T-cell (primary cell): ENCODE results near the gene C1GALT1. TPM values are rescaled to one million over a fixed set of nuclear protein-coding genes. Genes with fewer than 3 reads are reported as not detected.
"Not testable (repeated sequence)": the region's sequence is repeated elsewhere in the genome, so short reads cannot be mapped to it uniquely, and the experiment has no call there.

ENCODE experiments used
- ATAC-seq, 4 experiments: fragments of 200-7000 bp in 3 of 4; fragments of 150-1000 bp in 1 of 4; cut with Tn5 transposase; replicated peaks in 1 of 4; 1 replicate in 3 of 4; 2 replicates in 1 of 4; pipeline ENCODE4 v1.10.0; 2021; ENCODE audit warnings: moderate library complexity in 3 of 4, mild to moderate bottlenecking in 2 of 4, moderate number of reproducible peaks in 1 of 4
- CTCF ChIA-PET, 2 donors: fragments of 300-600 bp; sonication (Branson Sonifier 250); formaldehyde crosslinking; loops; one replicate each; lab custom pipeline; 2022; ENCODE audit warnings: antibody characterized with exemption in 2 of 2; lab: Charles Lee
- POLR2A ChIA-PET, 2 donors: fragments of 300-600 bp; sonication (Branson Sonifier 250); formaldehyde crosslinking; loops; one replicate each; lab custom pipeline; 2022; ENCODE audit warnings: antibody characterized with exemption in 2 of 2; lab: Charles Lee
- DNase-seq, 35 experiments: peaks; one replicate each; pipeline versions ENCODE4 v3.0.0 to v3.0.0-alpha.2; 2013 to 2023
- H3K27ac ChIP-seq: one replicate; pipeline ENCODE4 v1.5.1; 2013; ENCODE audit warnings: low read length
- H3K27me3 ChIP-seq, 2 experiments: replicated peaks in 1 of 2; 1 replicate in 1 of 2; 2 replicates in 1 of 2; pipeline versions ENCODE4 v1.6.1 to v1.7.0; 2013; ENCODE audit warnings: low read length in 1 of 2, mixed read lengths in 1 of 2; ENCODE audit not compliant: control insufficient read depth in 2 of 2, insufficient read depth in 2 of 2; ENCODE audit errors: extremely low read depth in 1 of 2
- H3K36me3 ChIP-seq, 2 donors: 1 replicate in 1 of 2; 2 replicates in 1 of 2; pipeline versions ENCODE4 v1.6.1 to v1.7.0; 2013; ENCODE audit warnings: low read length in 1 of 2; ENCODE audit not compliant: control insufficient read depth in 2 of 2, insufficient read depth in 1 of 2; ENCODE audit errors: extremely low read depth in 1 of 2
- H3K4me1 ChIP-seq, 2 experiments: 1 replicate in 1 of 2; 2 replicates in 1 of 2; pipeline versions ENCODE4 v1.6.1 to v1.7.0; 2013; ENCODE audit warnings: low read length in 2 of 2, mixed read lengths in 1 of 2; ENCODE audit not compliant: insufficient read depth in 2 of 2, control insufficient read depth in 1 of 2; ENCODE audit errors: extremely low read depth in 1 of 2
- H3K4me3 ChIP-seq, 2 donors: 1 replicate in 1 of 2; 2 replicates in 1 of 2; pipeline versions ENCODE4 v1.5.1 to v1.7.0; 2013; ENCODE audit warnings: mild to moderate bottlenecking in 2 of 2, low read length in 1 of 2, moderate library complexity in 1 of 2; ENCODE audit not compliant: control insufficient read depth in 1 of 2; ENCODE audit errors: extremely low read depth in 1 of 2
- H3K9me3 ChIP-seq: 2 replicates; pipeline ENCODE4 v1.7.0; 2013
- H3K27ac Mint-ChIP-seq, 2 donors: one replicate each; pipeline ENCODE4 v1.8.0; 2020 to 2021; ENCODE audit warnings: mild to moderate bottlenecking in 2 of 2, mixed read lengths in 2 of 2
- H3K27me3 Mint-ChIP-seq, 2 donors: one replicate each; pipeline ENCODE4 v1.8.0; 2021 to 2022; ENCODE audit warnings: mixed read lengths in 2 of 2
- H3K36me3 Mint-ChIP-seq: one replicate; pipeline ENCODE4 v1.8.0; 2021; ENCODE audit warnings: mixed read lengths
- H3K4me1 Mint-ChIP-seq, 3 donors: one replicate each; pipeline ENCODE4 v1.8.0; 2020 to 2022; ENCODE audit warnings: mixed read lengths in 3 of 3, mild to moderate bottlenecking in 1 of 3
- H3K4me3 Mint-ChIP-seq, 3 donors: one replicate each; pipeline ENCODE4 v1.8.0; 2020 to 2022; ENCODE audit warnings: mild to moderate bottlenecking in 3 of 3, mixed read lengths in 3 of 3, moderate library complexity in 3 of 3
- H3K9me3 Mint-ChIP-seq, 3 donors: one replicate each; pipeline ENCODE4 v1.8.0; 2020 to 2022; ENCODE audit warnings: mixed read lengths in 3 of 3
- WGBS: methylation state at CpG from one replicate; pipeline ENCODE4 v1.1.5; 2013; ENCODE audit warnings: missing lambda C conversion rate; ENCODE audit not compliant: insufficient coverage; 5-methylcytosine and 5-hydroxymethylcytosine counted together
- total RNA-seq, 35 experiments: library from RNA in 6 of 35; stranded (reverse) in 6 of 35; fragments of 120-200 nt in 1 of 35; gene quantifications; one replicate each; pipeline versions ENCODE4 v1.2.1 to v1.2.4 and lab custom pipeline; 2013 to 2026

Gene C1GALT1
- total RNA-seq, 5 donors from 2014 or later (not counting 1 experiment from before 2014, with no cell fraction given) = 32.9 to 45.0 (median 44.0) TPM

DNA sequence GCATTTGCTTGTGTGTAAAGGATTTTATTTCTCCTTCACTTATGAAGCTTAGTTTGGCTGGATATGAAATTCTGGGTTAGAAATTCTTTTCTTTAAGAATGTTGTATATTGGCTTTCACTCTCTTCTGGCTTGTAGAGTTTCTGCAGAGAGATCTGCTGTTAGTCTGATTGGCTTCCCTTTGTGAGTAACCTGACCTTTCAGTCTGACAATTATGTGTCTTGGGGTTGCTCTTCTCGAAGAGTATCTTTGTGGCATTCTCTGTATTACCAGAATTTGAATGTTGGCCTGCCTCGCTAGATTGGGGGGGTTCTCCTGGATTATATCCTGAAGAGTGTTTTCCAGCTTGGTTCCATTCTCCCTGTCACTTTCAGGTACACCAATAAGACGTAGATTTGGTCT lies 17.9 kb downstream of the C1GALT1 start:
- not testable (repeated sequence) for H3K27ac ChIP-seq, H3K36me3 ChIP-seq, DNase-seq, H3K9me3 ChIP-seq, H3K4me3 ChIP-seq, ATAC-seq, H3K27me3 Mint-ChIP-seq, H3K27me3 ChIP-seq
- CTCF ChIA-PET = interaction anchor here in 1 of 2 donors (0.7 to 1.7 kb wide), 2 partner anchors 17 to 18 kb away, joined by 3 to 4 read pairs; partner anchors contain the start of gene C1GALT1
- Mint-ChIP-seq H3K36me3 (peaks cover 24% of the 10 kb centered on the region), H3K27ac (peak overlapping the region; percentile 20 to 87), H3K4me3 (peak overlapping the region in 1 of 3 donors; percentile 74), H3K9me3 (peaks cover 4 to 15% (median 6%) of the 10 kb centered on the region in 3 donors), H3K4me1 (peaks cover 83 to 95% (median 92%) of the 10 kb centered on the region in 3 donors)
- WGBS = 100% methylated on average over 1 of the region's 3 CpGs
- H3K4me1 ChIP-seq = peaks cover 15 to 23% of the 10 kb centered on the region in 2 experiments
- POLR2A ChIA-PET = interaction anchor here in 1 of 2 donors (1.0 kb wide), 1 partner anchor 375 kb away, joined by 3 read pairs; no protein-coding TSS in a partner anchor

DNA sequence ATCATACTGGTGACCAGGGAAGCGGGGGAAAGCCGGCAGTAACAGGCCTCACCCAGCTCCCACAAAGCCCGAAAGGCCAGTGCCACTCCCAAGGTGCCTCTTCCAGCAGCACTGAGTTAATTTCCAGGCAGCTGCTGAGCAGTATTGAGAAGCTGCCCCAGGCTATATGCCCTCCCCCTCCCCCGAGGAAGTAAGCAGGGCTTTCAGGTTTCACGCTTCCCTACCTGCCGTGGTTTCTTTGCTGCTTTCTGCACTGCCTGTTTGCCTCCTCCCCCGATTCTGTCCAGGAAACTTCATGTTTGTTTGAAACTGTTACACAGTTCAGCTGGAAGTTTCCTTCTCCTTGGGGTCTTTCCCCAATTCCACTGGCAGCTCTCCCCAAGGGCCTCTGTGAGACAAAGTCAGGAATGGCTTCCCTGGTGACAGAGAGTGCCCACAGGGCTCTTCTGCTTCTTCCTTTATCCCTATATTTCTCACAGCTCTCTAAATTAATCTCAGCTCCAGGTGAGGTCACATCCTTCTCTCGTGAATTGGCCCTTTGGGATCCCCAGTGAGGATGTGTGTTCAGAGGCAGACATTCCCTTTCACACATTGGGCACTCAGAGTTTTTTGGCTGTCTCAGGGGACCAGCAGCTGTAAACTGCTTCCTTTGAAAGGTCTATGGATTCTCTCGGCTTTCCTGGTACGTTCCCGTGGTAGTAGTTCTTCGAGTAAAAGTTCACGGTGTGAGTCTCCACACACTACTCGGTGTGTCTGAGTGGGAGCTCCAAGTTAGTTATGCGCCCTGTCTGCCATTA lies 19.4 kb downstream of the C1GALT1 start:
- Histone ChIP-seq H3K4me3 (peak overlapping the region; percentile 11 to 54), H3K27ac (peak overlapping the region; percentile 59), H3K27me3 (no peaks in the 10 kb centered on the region), H3K9me3 (no peaks in the 10 kb centered on the region), H3K36me3 (no peaks in the 10 kb centered on the region), H3K4me1 (peaks cover 15 to 25% of the 10 kb centered on the region in 2 experiments)
- ChIA-PET POLR2A (interaction anchor here (0.6 to 0.7 kb wide), 2 partner anchors 8 to 438 kb away, joined by 3 read pairs; no protein-coding TSS in a partner anchor), CTCF (interaction anchor here in 1 of 2 donors (1.7 kb wide), 1 partner anchor 20 kb away, joined by 4 read pairs; the partner anchor contains the start of gene C1GALT1)
- DNase-seq = peak; percentile 6 to 61 (median 36)
- H3K9me3 Mint-ChIP-seq = peaks cover 4 to 16% (median 6%) of the 10 kb centered on the region in 3 donors
- peak overlapping the region; percentile 49 to 74 (median 64) for H3K4me3 Mint-ChIP-seq
- H3K36me3 Mint-ChIP-seq = peaks cover 20% of the 10 kb centered on the region
- peak; percentile 96 to 100 (median 98) for ATAC-seq
- peaks cover 86 to 91% (median 90%) of the 10 kb centered on the region in 3 donors for H3K4me1 Mint-ChIP-seq
- peak overlapping the region; percentile 87 to 90 for H3K27ac Mint-ChIP-seq
- no peaks in the 10 kb centered on the region for H3K27me3 Mint-ChIP-seq
- WGBS = 36% methylated on average over 11 of the region's 15 CpGs

DNA sequence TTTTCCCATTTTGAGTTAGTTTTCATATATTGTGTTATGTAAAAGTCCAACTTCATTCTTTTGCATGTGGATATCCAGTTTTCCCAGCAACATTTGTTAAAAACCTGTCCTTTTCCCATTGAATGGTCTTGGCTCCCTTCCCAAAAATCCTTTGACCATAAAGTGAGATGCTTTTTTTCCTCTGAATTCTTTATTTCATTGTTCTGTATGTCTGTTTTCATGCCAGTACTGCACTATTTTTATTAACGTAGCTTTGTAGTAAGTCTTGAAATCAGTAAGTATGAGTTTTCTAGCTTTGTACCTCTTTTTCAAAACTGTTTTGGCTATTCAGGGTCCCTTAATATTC lies 20.0 kb downstream of the C1GALT1 start:
- H3K36me3 Mint-ChIP-seq = peaks cover 25% of the 10 kb centered on the region
- no peaks in the 10 kb centered on the region for H3K36me3 ChIP-seq
- ChIA-PET CTCF (no interaction called here), POLR2A (interaction anchor here in 1 of 2 donors (0.7 kb wide), 1 partner anchor 9 kb away, joined by 3 read pairs; no protein-coding TSS in a partner anchor)
- H3K27me3 Mint-ChIP-seq = no peaks in the 10 kb centered on the region
- ATAC-seq (no peak), DNase-seq (no peak)
- peak overlapping the region; percentile 26 to 74 (median 64) for H3K4me3 Mint-ChIP-seq
- peaks cover 7 to 21% (median 12%) of the 10 kb centered on the region in 3 donors for H3K9me3 Mint-ChIP-seq
- H3K27me3 ChIP-seq = no peaks in the 10 kb centered on the region
- H3K4me1 Mint-ChIP-seq = peaks cover 90 to 91% (median 91%) of the 10 kb centered on the region in 3 donors
- H3K4me1 ChIP-seq = peaks cover 15 to 25% of the 10 kb centered on the region in 2 experiments
- H3K27ac ChIP-seq = peak overlapping the region; percentile 59
- WGBS = no CpG with 5 or more reads among the region's 1 CpG
- H3K9me3 ChIP-seq = no peaks in the 10 kb centered on the region
- peak overlapping the region; percentile 87 to 90 for H3K27ac Mint-ChIP-seq
- no peak overlapping the region for H3K4me3 ChIP-seq

DNA sequence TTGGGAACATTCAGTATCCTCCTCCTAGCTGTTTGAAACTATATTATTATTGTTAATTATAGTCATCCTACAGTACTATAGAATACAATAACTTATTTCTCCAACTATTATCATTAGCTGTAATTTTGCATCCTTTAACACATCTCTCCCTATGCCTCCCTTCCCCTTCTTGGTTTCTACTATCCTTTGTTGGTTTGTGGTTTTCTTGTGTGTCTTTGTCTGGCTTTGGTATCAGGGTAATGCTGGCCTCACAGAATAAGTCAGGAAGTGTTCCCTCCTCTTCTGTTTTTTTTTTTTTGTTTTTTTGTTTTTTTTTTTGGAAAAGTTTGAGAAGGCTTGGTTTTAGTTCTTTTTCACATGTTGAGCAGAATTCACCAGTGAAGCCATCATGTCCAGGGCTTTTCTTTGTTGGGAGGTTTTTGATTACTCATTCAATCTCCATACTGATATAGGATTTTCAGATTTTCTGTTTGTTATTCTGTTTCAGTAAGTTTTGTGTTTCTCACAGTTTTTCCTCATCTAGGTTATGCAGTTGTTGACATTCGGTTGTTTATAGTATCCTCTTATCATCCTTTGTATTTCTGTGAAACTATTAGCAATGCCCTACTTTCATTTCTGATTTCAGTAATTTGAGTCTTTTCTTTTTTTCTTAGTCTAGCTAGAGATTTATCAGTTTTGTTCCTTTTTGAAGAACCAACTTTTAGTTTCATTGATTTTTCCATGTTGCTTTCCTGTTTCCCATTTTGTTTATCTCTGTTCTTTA lies 21.6 kb downstream of the C1GALT1 start:
- Histone ChIP-seq H3K4me1 (peaks cover 18 to 25% of the 10 kb centered on the region in 2 experiments), H3K27ac (peak overlapping the region; percentile 1), H3K9me3 (no peaks in the 10 kb centered on the region), H3K36me3 (peaks cover 0 to 4% of the 10 kb centered on the region in 2 donors), H3K27me3 (no peaks in the 10 kb centered on the region), H3K4me3 (no peak overlapping the region)
- H3K4me1 Mint-ChIP-seq = peaks cover 84 to 89% (median 89%) of the 10 kb centered on the region in 3 donors
- no CpG with 5 or more reads among the region's 1 CpG for WGBS
- peaks cover 6 to 15% (median 12%) of the 10 kb centered on the region in 3 donors for H3K9me3 Mint-ChIP-seq
- ATAC-seq (peak in 1 of 4 experiments; percentile 41), DNase-seq (no peak)
- CTCF ChIA-PET = interaction anchor here in 1 of 2 donors (1.0 kb wide), 1 partner anchor 21 kb away, joined by 6 read pairs; no protein-coding TSS in a partner anchor
- H3K27ac Mint-ChIP-seq = peak overlapping the region; percentile 34 to 75
- POLR2A ChIA-PET = interaction anchor here in 1 of 2 donors (0.6 kb wide), 1 partner anchor 12 kb away, joined by 3 read pairs; no protein-coding TSS in a partner anchor
- H3K4me3 Mint-ChIP-seq = peak overlapping the region; percentile 22 to 46 (median 29)
- no peaks in the 10 kb centered on the region for H3K27me3 Mint-ChIP-seq
- peaks cover 20% of the 10 kb centered on the region for H3K36me3 Mint-ChIP-seq

DNA sequence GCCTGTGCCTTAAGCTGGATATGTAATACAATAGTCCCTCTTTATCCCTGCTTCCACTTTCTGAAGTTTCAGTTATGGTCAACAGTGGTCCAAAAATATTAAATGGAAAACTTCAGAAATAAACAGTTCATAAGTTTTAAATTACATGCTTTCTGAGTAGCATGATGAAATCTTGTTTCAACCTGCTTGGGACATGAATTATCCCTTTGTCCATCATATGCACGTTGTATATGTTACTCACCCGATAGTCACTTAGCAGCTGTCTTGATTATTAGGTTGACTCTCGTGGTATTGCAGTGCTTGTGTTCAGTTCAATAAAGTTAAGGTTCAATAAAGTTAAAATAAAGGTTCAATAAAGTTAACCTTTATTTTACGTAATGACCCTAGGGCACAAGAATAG lies 25.5 kb downstream of the C1GALT1 start:
- Histone ChIP-seq H3K27ac (no peak overlapping the region), H3K9me3 (no peaks in the 10 kb centered on the region), H3K4me1 (peaks cover 3 to 14% of the 10 kb centered on the region in 2 experiments), H3K36me3 (peaks cover 7 to 9% of the 10 kb centered on the region in 2 donors), H3K27me3 (no peaks in the 10 kb centered on the region), H3K4me3 (no peak overlapping the region)
- Mint-ChIP-seq H3K4me1 (peaks cover 77 to 84% (median 84%) of the 10 kb centered on the region in 3 donors), H3K9me3 (peaks cover 3 to 6% (median 6%) of the 10 kb centered on the region in 3 donors), H3K27ac (no peak overlapping the region), H3K27me3 (no peaks in the 10 kb centered on the region), H3K36me3 (peaks cover 30% of the 10 kb centered on the region), H3K4me3 (no peak overlapping the region)
- 100% methylated on average over 2 of the region's 4 CpGs for WGBS
- ChIA-PET CTCF (interaction anchor here in 1 of 2 donors (0.7 kb wide), 1 partner anchor 61 kb away, joined by 8 read pairs; no protein-coding TSS in a partner anchor), POLR2A (interaction anchor here (0.8 to 1.0 kb wide), 2 partner anchors 167 to 305 kb away, joined by 3 read pairs; no protein-coding TSS in a partner anchor)
- ATAC-seq (no peak), DNase-seq (no peak)
